DND-41 (cell line): ENCODE results near the gene ST6GALNAC5.

Source experiments
- ATAC-seq: fragments of 200-7000 bp; cut with Tn5 transposase; 3 replicates; pipeline ENCODE4 v1.9.1; 2021; ENCODE audit warnings: low read depth; ENCODE audit not compliant: insufficient read depth
- DNase-seq: peaks from one replicate; pipeline ENCODE4 v3.0.0-alpha.2; 2020
- H2AFZ ChIP-seq: 2 replicates; pipeline ENCODE4 v1.6.0; 2012; ENCODE audit warnings: low read depth, low read length
- H3K27ac ChIP-seq: 2 replicates; pipeline ENCODE4 v1.5.1; 2012; ENCODE audit warnings: low read length, inconsistent platforms
- H3K27me3 ChIP-seq: fragments of 200-600 bp; sonication (generic); 2 replicates; pipeline ENCODE4 v1.6.0; 2012; ENCODE audit warnings: low read length, mild to moderate bottlenecking, inconsistent platforms; ENCODE audit not compliant: insufficient read depth, poor library complexity
- H3K36me3 ChIP-seq: 2 replicates; pipeline ENCODE4 v1.5.1; 2012; ENCODE audit warnings: low read length, inconsistent platforms; ENCODE audit not compliant: insufficient read depth
- H3K4me1 ChIP-seq: 2 replicates; pipeline ENCODE4 v1.5.1; 2012; ENCODE audit warnings: mild to moderate bottlenecking, low read length; ENCODE audit not compliant: insufficient read depth
- H3K4me2 ChIP-seq: 2 replicates; pipeline ENCODE4 v1.6.0; 2012; ENCODE audit warnings: mild to moderate bottlenecking, moderate library complexity, low read length, inconsistent platforms; ENCODE audit not compliant: insufficient read depth
- H3K4me3 ChIP-seq, 2 experiments: fragments of 200-600 bp in 1 of 2; shearing (Covaris generic) in 1 of 2; 2 replicates each; pipeline ENCODE4 v1.5.1; 2012 to 2016; ENCODE audit warnings: inconsistent platforms in 2 of 2, low read length in 2 of 2, mild to moderate bottlenecking in 2 of 2, low read depth in 1 of 2, moderate library complexity in 1 of 2
- H3K79me2 ChIP-seq: 2 replicates; pipeline ENCODE4 v1.6.0; 2012; ENCODE audit warnings: low read length, inconsistent platforms; ENCODE audit not compliant: insufficient read depth
- H3K9ac ChIP-seq: 2 replicates; pipeline ENCODE4 v1.6.0; 2012; ENCODE audit warnings: low read depth, mild to moderate bottlenecking, inconsistent platforms, low read length, moderate library complexity
- H3K9me3 ChIP-seq: 2 replicates; pipeline ENCODE4 v1.5.1; 2012; ENCODE audit warnings: low read length, moderate library complexity, mild to moderate bottlenecking, inconsistent platforms; ENCODE audit not compliant: insufficient read depth, severe bottlenecking
- H4K20me1 ChIP-seq: 2 replicates; pipeline ENCODE4 v1.6.0; 2012; ENCODE audit warnings: low read length; ENCODE audit not compliant: insufficient read depth
- CTCF ChIP-seq: IDR thresholded peaks from 2 replicates; pipeline ENCODE4 v1.5.1; 2012; ENCODE audit warnings: borderline replicate concordance, low read length, moderate library complexity, mild to moderate bottlenecking; ENCODE audit not compliant: poor library complexity, severe bottlenecking; ENCODE audit errors: extremely low read depth
- EZH2 ChIP-seq: IDR thresholded peaks from 3 replicates; pipeline ENCODE4 v1.6.1; 2012; ENCODE audit warnings: borderline replicate concordance, low read depth, mild to moderate bottlenecking, moderate library complexity, low read length, inconsistent platforms; ENCODE audit not compliant: severe bottlenecking

ST6GALNAC5 gene

DNA sequence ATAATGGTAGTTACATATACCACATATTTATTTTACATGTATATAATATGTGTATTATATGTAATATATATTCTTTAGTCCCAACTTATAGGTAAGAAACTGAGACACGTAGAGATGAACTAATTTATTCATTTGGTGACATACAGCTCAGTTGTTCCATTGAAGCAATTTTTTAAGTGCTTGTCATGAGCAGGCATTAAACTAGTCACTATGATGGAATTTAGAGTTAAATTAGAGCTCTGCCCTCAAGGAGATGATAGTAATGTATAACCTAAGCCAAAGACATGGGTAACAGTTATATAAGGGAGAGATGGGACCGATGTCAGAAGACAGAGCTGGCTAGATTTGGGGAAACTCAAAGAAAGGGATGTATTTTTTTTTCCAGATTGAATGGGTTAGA, 83.0 kb downstream of the ST6GALNAC5 start:
- H3K4me1 ChIP-seq, result no peaks in the 10 kb centered on the region
- no peaks in the 10 kb centered on the region for H4K20me1 ChIP-seq
- H2AFZ ChIP-seq, result no peak overlapping the region
- H3K79me2 ChIP-seq, result no peaks in the 10 kb centered on the region
- ATAC-seq (no peak), DNase-seq (no peak)
- no peak overlapping the region for H3K27ac ChIP-seq
- H3K27me3 ChIP-seq, result no peaks in the 10 kb centered on the region
- no peak for TF ChIP-seq EZH2
- no peaks in the 10 kb centered on the region for H3K9me3 ChIP-seq
- H3K36me3 ChIP-seq, result no peaks in the 10 kb centered on the region
- no peak overlapping the region for H3K4me3 ChIP-seq
- no peak overlapping the region for H3K4me2 ChIP-seq
- no peak overlapping the region for H3K9ac ChIP-seq

- no peaks in the 10 kb centered on the region for H3K79me2 ChIP-seq
- ATAC-seq (no peak), DNase-seq (no peak)
- H2AFZ ChIP-seq, result no peak overlapping the region
- H3K4me1 ChIP-seq, result no peaks in the 10 kb centered on the region
- no peak overlapping the region for H3K4me3 ChIP-seq
- no peaks in the 10 kb centered on the region for H3K9me3 ChIP-seq
- H3K4me2 ChIP-seq, result no peak overlapping the region
- TF ChIP-seq CTCF (no peak), EZH2 (no peak)
- no peak overlapping the region for H3K27ac ChIP-seq
- no peaks in the 10 kb centered on the region for H3K27me3 ChIP-seq
- no peaks in the 10 kb centered on the region for H4K20me1 ChIP-seq
- H3K36me3 ChIP-seq, result no peaks in the 10 kb centered on the region
- H3K9ac ChIP-seq, result no peak overlapping the region
These were observed 83.9 kb downstream of the ST6GALNAC5 start for GRCh38 chr1:76951153-76951552.

DNA sequence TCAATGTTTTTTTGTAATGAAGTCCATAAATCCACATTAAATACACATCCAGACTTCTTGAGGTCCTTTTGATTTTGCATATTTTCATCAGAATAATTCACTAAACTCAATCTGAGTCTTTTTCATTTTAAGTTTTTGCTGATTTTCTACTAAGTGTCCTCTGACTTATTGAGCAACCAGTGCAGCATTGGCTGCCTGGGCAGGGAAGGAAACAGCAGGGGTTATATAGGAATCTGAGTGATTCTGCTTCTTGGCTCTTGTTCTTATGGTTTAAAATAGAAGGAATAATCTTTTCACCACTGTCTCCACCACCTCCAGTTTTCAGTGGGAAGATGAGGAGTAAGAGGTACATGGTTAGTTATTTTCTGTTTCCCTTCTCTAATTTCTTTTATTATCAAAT, 88.4 kb downstream of the ST6GALNAC5 start:
- no peak for DNase-seq
- no peak overlapping the region for H2AFZ ChIP-seq
- H3K4me1 ChIP-seq, result no peaks in the 10 kb centered on the region
- H3K4me2 ChIP-seq, result no peak overlapping the region
- H3K27me3 ChIP-seq, result no peaks in the 10 kb centered on the region
- no peak for TF ChIP-seq EZH2
- TF ChIP-seq CTCF, result no peak
- H3K79me2 ChIP-seq, result no peaks in the 10 kb centered on the region
- no peak overlapping the region for H3K9ac ChIP-seq
- H4K20me1 ChIP-seq, result no peaks in the 10 kb centered on the region
- H3K36me3 ChIP-seq, result no peaks in the 10 kb centered on the region
- no peak overlapping the region for H3K27ac ChIP-seq
- no peak for ATAC-seq
- H3K4me3 ChIP-seq, result no peak overlapping the region
- no peaks in the 10 kb centered on the region for H3K9me3 ChIP-seq

- no peak for ATAC-seq
- Histone ChIP-seq H3K4me2 (no peak overlapping the region), H3K27ac (no peak overlapping the region), H3K27me3 (no peaks in the 10 kb centered on the region), H3K9me3 (no peaks in the 10 kb centered on the region), H4K20me1 (no peaks in the 10 kb centered on the region), H2AFZ (no peak overlapping the region), H3K9ac (no peak overlapping the region), H3K79me2 (no peaks in the 10 kb centered on the region), H3K4me3 (no peak overlapping the region), H3K36me3 (no peaks in the 10 kb centered on the region), H3K4me1 (no peaks in the 10 kb centered on the region)
- TF ChIP-seq CTCF, result no peak
- no peak for TF ChIP-seq EZH2
- DNase-seq, result no peak
These were observed 90.7 kb downstream of the ST6GALNAC5 start for GRCh38 chr1:76957961-76958360.
